Endometrial microvascular endothelial cells (primary cell): Measurements from ENCODE around the gene ACVRL1. TPM values are rescaled to one million over a fixed set of nuclear protein-coding genes. Genes with fewer than 3 reads are reported as not detected.

ENCODE experiments used
- in situ Hi-C: cut with HindIII; loops from 2 replicates; pipeline ENCODE4 v1.10.0; 2017; ENCODE audit warnings: low sequenced_read_pairs, low pct_unique_long_range_greater_than_20kb; ENCODE audit errors: inconsistent ontology term
- total RNA-seq: library from RNA; depleted of rRNA; stranded (reverse); fragments of >200 nt; gene quantifications from one replicate; pipeline ENCODE4 v1.2.3, GENCODE V29; 2015; ENCODE audit errors: inconsistent ontology term

The ACVRL1 gene
- total RNA-seq, result 415 TPM

DNA sequence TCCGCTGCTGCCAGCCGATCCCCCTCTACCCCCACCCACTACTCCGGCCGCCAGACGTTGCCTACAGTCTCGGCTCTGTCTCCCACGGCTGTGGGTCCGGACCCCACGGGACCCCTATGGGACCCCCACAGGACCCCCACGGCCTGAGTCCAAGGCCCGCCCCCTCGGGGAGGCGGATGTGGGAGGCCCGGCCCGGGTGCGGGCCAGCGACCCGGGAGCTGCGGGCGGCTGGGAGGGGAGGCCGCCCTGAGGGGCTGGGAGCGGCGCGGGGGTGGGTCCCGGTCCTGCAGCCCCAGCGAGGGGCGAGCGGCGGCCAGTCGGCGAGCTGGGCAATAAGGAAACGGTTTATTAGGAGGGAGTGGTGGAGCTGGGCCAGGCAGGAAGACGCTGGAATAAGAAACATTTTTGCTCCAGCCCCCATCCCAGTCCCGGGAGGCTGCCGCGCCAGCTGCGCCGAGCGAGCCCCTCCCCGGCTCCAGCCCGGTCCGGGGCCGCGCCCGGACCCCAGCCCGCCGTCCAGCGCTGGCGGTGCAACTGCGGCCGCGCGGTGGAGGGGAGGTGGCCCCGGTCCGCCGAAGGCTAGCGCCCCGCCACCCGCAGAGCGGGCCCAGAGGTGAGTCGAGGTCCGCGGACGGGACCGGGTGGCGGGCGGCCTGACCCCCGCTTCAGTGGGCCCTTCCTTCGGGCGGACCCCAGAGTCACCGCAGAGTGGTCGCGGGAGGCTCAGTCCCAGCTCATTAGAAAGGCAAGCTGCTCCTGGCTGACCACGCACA, at the start of gene ACVRL1:
ACVRL1 (plus strand) TSS at position 422 of the 773 bp plus-strand sequence. CDS start 4,971 bp downstream, outside the sequence.
- in situ Hi-C loops, result no loop called here

DNA sequence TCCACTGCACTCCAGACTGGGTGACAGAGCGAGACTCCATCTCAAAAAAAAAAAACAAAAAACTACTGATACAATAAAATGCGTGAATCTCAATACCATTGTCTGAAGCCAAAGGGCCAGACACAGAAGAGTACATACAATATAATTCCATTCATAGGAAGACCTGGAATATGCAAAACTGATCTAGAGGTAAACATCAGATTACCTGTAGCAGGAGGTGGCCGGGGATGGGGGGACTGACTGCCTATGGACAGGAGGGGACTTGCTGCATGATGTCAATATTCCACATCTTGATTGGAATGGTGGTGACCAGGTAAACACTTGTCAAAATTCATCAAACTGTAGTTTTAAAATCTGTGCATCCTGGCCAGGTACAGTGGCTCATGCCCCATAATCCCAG, 46.3 kb upstream of the ACVRL1 start:
- in situ Hi-C loops, result no loop called here

DNA sequence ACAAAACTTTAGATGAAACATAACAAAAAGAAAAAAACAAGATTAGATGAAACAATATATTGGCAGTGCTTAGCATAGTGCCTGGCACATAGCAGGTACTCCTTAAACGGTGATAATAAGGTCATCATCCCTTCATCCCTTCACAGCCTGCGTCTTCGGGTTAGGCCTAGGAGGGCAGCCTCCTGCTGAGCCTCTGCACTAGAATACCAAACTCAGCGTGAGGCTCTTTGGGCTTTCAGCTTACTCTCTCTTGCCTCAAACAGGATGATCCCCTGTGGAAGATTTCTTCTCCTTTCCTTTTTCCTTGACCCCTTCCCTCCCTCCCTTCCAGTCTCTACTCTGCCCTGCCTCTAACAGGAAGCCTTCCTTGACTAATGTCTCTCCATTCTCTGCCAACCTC, 44.4 kb upstream of the ACVRL1 start:
- in situ Hi-C loops, result no loop called here

DNA sequence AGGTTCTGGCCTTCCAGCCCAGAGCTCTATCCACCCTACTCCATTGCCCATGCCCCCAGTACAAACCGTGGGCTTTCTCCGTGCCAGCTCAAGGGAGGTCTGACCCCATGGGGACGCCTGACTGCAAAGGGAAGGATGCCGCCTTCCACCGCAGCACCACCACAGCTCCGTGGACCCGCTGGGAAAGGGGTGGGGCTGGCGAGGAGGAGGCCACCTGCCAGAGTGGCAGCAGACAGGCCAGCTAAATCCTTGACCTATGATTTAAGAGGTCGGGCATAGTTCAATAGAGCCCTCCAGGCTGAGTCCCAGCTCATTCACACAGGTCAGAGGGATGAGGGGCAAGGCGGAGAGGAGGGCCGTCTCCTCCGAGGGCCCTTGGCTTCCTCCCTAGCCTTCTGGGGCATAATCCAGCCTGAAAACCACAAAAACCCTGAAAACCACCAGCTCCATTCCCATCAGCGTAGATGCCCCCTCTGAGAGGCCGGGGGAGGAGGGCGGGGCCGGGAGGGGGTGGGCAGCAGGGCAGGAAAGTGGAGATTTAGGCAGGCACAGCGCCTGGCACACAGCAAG, 43.9 kb upstream of the ACVRL1 start:
- in situ Hi-C loops, result no loop called here

DNA sequence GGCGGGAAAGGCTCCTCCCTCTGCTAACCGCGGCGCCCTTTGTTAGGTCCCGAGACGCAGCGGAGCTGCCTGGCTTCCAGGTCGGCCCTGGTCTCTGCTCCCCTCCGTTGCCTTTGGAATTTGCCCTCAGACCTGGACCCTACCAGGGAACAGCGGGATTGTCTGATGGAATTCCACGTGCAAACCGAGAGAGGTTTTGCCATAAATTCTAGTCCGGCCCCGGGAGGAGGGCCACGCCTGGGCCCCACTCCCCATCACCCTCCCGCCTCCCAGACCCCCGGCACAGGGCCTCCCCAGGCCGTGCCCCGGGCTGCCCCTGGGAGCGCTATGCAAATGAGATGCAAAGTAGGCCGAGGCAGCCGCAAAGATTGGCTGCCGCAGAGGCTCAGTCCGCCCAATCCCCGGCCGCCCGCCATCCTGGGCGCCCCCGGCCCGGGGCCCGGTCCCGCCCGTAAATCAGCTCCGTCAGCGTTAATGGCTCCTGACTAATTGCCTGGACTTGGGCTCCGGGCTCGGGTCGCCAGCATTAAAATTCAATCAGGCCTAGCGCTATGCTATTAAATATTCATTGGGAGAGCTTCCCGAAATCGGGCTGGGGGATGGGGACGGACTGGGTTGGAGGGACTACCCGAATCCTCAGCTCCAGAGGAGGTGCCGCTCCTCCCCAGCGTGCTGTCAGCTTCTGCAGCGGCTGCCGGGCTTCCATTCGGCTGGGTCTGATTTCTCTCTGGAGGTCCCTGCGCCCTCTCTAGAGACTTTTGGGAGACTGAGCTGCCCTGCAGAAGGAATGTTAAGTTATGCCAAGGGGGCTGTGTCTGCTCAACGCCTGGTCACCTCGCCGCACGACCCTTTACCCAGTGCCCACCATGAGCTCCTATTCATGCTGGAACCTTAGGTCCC, 43.1 kb upstream of the ACVRL1 start:
- in situ Hi-C loops, result no loop called here

DNA sequence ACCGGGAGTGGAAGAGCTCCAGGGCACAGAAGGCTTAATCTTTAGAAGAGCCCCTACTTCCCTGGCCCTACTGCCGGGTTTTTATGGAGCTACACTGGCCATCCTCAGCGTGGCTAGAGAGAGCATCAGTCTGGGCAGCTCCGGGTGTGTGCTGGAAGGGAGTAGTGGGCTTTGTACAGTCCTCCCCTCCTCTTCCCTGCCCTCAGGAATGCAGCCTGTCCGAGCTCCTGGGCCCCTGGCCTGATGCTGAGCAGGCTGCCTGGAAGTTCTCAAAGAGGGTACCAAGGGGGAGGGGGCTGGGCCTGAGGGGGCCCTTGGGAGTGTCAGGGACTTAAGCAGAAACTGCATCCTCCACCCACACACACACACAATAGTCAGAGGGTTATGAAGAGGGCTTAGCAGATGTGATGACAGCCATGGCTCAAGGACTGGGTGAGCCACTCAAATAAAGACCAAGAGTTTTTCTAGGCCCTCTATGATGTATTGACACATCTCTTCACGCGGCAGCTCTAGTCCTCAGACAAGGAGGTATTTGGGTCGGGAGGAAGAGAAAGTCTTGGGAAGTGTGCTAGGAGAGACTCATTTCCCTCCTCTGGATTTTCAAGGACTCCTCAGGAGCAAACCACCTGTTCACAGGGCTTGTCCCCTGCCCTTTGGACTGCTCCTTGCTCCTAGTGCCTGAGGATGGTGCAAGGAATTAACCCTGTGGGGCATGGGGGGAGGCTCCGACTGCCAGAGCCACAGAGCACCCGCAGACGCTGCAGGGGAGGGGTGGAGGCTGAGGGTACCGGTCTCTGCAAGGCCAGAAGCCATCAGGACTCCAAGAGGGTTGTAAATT, 42.3 kb upstream of the ACVRL1 start:
- in situ Hi-C loops, result no loop called here

DNA sequence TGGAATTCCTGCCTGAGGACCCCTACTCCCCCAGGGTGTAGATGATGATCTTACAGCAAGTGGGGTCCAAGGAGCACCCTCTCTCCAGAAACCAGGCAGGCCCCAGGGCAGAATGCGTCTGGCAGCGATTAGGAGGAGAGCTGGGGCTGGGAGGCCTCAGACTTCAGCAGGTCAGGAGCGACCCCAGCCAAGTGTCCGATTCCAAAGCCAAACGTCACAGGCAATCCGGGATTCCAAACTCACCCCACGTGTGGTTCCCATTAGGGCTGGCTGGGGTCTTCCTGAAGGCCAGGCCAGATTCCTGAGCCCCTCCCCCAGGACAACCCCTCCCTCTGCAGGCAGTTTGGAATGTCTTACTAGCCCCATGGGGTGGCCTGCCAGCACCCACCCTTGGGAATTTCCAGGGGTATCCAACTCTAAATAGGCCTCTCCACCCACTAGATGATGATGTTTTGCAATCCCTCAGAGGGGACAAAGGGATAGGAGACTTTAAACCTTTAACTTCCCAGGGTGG, 41.5 kb upstream of the ACVRL1 start:
- in situ Hi-C loops, result no loop called here

DNA sequence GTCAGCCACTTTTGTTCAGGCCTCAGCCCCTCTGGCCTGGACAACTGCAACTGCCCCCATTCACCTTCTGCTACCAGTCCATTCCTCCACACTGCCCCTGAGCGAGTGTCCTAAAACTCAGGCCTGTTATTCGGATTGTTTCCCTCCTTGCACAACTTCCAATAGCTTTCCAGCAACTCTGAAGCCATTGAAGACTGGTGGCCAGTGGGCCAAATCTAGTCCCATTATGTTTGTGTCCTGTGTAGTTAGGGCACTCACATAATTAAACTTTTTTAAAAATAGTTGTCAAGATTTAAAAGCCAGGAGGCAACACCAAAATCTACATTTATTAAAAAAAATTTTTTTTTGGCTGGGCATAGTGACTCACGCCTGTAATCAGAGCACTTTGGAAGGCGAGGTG, 41.0 kb upstream of the ACVRL1 start:
- in situ Hi-C loops, result no loop called here

DNA sequence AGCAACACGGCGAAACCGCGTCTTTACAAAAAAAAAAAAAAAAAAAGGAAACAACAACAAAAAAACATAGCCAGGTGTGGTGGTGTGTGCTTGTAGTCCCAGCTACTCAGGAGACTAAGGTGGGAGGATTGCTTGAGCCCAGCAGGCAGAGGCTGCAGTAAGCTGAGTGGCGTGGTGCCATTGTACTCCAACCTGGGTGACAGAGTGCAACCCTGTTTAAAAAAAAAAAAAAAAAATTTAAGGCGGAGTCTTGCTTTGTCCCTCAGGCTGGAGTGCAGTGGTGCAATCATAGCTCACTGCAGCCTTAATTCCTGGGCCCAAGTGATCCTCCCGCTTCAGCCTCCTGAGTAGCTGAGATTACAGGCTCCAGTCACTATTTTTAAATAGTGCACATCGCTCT, 40.5 kb upstream of the ACVRL1 start:
- in situ Hi-C loops, result no loop called here

DNA sequence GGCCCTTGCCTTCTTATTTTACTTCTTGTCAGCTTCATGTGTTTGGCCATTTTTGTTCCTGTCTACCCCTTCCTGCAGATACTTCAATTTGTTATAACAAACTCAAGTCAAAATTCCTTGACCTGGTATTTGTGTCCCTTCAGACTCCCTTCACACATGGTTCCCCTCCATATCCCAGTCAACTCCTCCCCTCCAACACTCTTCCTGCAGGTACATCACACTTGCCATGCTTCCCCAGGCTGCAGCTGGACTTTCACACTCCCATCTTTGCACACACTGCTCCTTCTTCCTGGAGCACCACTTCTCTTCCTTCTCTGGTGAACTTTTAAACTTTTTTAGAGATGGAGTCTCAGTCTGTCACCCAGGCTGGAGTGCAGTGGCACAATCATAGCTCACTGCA, 39.9 kb upstream of the ACVRL1 start:
- in situ Hi-C loops, result no loop called here

DNA sequence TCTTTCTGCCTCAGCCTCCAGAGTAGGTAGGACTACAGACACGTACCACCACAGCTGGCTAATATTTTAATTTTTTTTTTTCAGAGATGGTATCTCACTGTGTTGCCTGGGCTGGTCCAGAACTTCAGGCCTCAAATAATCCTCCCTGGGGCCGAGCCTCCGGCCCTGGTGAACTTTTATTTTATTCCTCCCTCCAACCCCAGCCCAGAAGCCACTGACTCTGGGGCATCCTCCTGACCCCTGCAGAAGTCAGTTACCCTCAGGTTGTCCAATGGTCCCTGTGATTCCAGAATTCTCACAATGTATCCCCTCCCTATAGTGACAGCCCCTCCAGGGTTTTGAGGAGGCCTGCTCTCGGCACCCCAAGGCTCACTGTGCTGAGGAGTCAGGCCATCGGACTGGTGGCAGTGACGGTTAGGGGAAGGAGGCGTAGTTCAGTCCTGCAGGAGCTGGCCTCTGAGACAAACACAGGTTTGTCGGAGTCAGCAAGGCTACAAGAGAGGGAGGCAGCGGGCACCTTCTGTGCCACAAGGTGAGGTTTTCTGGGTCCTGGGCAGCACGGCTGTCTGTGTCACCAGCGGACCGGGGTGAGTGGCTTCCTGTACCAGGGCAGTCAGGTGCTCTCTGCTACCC, 39.4 kb upstream of the ACVRL1 start:
- in situ Hi-C loops, result no loop called here

DNA sequence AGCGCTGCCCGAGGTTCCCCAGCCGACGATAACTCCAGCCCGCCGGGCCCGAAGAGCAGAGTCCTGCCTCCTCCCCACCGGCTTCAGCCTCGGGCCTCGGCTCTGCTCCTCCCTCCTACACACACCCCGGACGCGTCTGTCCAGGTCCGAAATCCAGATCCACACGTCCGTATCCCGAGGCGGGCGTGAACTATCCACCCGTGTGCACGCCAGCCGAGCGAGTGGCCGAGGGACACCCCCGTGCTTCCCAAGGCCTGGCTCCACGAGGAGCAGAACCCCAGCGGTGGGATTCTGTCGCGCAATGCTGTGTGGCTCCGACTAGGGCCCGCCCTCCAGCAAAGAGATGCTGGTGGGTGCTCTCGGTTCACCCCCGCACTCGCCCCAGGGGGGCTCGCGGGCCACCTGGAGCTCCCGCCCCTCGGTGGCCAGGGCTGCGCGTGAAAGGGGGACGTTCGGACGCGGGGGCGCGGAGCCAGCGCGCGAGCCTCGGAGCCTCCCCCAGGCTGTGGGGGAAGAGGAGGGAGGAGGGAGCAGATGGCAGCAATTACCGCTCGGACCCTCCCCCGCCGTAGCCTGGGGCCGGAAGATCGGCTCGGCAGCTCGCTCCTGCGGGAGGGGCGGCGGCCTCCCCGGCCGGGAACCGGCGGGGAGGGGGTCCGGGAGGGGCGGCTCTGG, 38.3 kb upstream of the ACVRL1 start:
- in situ Hi-C loops, result no loop called here

DNA sequence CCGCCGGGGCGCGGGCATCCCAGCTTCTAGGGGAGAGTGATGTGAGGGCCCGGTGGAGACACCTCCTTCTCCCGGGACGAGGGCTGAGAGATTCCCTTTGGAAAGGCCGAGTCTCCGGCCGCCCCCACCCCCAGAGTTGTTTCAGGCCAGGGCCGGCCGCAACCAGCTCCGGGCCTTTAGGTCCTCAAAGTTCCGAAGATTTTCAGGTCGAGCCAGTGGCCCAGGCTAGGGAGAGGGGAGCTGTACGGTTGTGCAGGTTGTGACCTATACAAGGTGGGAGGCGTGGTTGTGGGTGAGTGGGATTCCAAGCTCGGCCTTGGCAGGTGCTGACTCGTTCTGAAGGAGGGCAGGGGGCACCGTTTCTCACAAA, 37.8 kb upstream of the ACVRL1 start:
- in situ Hi-C loops, result no loop called here

DNA sequence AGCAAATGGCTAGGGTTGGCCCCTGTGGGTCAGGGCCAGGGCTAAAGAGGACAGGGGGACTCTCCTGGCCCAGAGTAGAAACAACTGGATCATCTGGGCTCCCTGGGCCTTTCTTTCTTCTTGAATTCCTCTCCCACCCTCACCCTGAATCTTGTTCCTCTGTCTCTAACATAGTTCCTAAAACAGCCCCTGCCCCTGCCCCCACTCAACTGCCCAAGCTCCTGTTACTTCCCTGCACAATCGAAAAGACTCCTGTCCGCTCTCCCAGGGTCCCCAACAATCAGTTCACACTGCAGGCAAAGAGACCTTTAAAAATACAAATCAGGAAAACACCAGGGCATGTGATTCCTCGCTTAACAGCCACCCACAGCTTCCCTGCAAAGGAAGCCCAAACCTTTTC, 37.4 kb upstream of the ACVRL1 start:
- in situ Hi-C loops, result no loop called here

DNA sequence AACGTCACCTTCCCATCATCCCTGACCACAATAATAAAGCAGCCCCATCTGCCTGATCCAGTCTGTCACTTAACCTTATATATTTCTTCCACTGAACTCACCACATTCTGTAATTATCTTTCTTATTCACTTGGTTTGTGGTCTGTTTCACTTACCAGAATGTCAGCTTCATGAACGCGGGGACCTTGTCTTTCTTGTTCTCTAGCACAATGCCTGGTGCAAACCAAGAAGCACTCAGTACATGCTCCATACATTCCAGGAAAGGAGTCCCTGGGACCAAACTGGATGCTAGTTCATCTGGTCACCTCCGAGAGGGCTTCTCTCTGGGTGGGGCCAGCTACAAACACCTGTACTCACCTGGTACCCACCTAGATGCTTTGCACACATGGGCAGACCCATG, 36.8 kb upstream of the ACVRL1 start:
- in situ Hi-C loops, result no loop called here

DNA sequence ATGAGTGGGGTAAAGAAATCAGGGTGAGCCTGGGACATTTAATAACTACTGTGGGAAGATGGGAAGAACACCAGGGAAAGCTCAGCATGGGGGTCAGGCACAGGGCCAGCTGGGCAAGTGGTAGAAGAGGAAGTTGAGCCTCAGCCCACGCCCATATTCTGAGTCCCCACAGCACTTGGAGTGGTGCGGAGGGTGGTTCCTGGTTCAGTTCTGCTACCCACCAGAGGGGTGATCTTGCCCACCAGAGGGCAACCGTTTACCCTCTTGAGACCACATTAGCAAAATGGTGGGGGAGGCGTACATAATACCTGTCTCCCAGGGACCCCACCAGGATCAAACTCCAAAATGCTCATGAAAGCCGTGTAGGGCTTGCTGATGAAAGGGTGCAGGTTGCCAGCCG, 36.2 kb upstream of the ACVRL1 start:
- in situ Hi-C loops, result no loop called here

DNA sequence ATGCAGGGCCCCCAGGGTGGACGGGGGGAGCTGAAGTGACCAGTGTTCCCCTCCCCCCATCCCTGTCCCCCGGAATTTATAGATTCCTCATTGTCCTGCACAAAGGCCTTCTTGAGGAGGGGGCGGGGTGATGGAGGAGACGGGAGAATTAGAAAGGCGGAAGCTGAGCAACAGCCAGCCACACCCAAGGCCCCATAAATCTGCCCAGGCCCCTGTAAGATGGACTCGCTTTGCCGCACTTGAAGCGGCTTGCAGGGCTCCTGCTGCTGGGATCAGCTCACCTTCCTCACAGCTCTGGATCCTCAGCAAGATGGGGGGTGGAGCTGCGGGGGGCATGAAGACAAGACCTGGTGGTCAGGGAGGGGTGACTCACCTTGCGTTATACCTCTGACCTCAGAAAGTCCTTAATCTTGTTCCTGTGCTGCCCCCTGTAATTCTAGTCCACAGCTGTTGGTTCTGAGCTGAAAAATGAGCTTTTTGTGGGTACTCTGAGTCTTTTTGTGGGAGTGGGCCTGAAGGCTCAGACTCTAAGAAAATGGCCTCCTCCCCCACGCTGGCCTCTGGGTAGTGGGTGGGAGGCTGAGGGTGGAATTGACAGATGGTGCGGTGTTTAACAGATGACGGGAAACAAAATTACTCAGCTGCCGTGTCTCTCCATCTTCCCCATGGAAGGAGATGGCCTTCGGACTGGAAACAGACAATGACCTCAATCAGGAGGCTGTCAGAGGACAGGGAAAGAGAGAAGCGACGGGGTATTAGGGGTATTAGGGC, 35.2 kb upstream of the ACVRL1 start:
- in situ Hi-C loops, result no loop called here
